Measurements from ENCODE around the gene HYLS1. TPM values are rescaled to one million over a fixed set of nuclear protein-coding genes. Genes with fewer than 3 reads are reported as not detected.

Gene HYLS1
- total RNA-seq, 1 experiment from 2014 or later = 7.9 TPM

DNA sequence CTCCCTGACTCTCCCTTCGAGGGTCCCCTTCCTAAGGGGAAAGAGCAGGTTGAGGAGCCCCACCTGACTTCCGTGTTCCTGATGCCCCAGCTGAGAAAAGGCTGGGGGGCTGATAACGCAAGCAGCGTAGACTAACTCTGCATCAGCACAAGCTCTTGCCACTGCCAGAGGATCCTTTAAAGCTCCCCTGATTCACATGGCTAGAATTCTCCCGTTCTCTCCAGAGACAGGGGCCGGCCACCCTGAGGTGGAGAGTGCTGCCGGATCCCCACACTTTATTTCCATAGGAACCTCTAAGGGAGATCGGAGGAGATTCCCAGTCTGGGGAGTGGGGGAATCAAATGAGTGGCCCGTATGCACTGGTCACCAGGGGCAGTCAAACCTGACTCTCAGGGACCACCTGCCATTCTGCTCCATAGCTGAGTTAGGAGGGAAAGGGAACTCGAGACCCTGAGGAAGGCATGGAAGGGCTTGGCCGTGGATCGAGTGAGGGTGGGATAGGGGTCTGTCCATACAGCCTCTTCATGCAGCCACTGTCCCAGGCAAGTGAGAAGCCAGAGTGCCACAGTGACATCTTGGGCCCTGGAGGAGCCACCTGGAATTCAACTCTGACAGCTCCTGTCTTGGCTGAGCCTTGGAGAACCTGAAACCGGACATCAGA lies 57.0 kb downstream of the HYLS1 start:
- in situ Hi-C loops (cut with HindIII; ENCODE audit: low pct_unique_long_range_greater_than_20kb, low sequenced_read_pairs) = no loop called here
- DNase-seq (ENCODE audit: low read depth) = no peak

DNA sequence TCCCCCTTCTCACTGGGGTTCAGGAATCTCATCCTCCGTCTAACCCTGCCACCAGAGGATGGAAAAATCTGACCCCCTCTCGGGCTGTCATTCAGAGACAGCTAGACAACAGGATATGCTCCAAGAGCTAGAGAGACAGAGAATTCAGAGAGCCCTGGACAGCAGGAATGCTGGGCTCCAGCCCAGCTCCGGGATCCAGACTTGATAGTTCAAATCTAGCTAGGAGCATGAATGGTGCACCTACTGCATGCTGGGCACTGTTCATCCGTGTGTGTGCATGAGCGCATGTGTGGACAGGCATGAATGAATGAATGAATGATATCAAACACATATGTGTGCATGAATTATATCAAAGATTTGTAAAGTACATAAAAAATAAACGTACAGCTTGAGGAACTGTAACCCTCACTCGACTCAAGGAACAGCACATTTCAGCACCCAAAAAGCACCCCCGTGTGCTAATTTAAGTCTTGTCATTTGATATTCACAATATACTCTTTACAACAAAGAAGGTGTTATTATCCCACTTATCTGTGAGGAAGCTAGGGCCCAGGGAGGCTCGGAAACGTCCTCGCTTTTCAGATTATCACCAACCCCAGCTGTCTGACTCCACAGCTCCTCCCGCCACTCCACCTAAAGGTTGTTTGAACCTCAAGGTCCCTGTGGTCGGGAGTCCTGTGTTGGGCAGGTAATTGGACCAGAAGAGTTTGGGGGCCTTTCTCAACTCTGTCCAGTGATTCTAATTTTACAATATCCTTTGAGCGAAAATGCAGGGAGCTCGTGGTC lies 57.7 kb downstream of the HYLS1 start:
- in situ Hi-C loops (cut with HindIII; ENCODE audit: low pct_unique_long_range_greater_than_20kb, low sequenced_read_pairs) = no loop called here
- no peak for DNase-seq (ENCODE audit: low read depth)

DNA sequence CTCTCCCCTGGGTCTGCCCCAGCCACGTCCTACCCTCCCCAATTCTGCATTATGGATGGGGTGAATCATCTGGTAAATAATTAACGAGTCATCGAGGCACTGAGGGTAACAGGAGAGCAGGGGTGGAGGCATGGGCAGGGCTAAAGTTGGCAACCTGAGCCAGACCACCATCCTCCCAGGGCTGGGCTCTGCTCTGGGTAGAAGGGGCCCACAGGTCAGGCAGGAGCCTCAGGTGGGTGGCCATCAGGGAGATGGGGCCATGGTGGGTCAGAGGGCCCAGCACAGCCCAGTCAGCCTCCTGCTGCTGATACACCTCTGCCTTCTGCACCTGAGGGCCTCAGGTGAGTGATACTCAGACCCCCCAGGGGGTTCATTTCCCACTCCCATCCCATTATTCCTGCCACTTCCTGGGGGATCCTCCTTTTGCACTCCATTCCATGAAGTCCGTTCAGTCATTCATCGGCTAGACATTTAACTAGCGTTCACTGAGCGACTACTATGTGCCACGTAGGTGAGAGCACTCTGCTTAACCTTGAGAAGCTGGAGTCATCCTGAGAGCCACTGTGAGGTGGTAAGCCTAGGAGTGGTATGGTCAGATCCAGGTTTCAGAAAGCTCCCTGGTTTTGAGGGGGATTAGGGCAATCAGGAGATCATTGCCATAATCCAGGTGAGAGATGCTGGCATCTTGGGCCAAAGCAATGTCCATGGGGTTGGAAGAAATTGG lies 58.5 kb downstream of the HYLS1 start, which contains the start of gene VSIG10L2:
VSIG10L2 (plus strand) TSS at position 248 of the 724 bp plus-strand sequence; CDS start at position 260, 12 bp downstream.
- peak; percentile 13 for DNase-seq (ENCODE audit: low read depth)
- in situ Hi-C loops (cut with HindIII; ENCODE audit: low pct_unique_long_range_greater_than_20kb, low sequenced_read_pairs) = no loop called here

DNA sequence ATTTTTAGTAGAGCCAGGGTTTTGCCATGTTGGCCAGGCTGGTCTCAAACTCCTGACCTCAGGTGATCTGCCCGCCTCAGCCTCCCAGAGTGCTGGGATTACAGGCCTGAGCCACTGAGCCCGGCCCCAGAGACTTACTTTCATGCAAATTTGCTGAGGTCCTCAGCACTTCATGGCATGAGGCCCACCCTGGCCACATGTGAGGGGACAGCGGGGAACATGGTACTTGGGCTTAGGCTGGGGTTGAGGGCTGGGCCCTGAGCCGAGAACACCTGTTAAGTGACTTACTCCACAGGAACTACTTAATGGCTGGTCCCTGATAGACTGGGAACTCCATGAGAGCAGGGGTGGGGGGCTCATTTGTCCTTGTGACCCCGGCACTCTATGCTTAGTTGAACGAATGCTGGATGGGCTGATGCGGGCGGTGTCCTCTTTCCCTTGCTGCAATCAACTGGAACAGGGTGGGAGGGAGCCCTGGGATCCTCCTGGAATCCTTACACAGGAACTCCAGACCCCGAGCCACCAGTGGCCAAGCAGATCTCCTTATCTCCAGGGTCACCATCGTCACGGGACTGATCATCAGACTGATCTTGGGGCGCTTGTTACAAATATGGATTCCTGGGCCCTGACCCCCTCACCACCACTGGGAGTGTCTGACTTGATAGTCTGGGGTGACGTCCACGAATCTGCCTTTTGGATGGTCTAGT lies 59.4 kb downstream of the HYLS1 start:
- in situ Hi-C loops (cut with HindIII; ENCODE audit: low pct_unique_long_range_greater_than_20kb, low sequenced_read_pairs) = no loop called here
- no peak for DNase-seq (ENCODE audit: low read depth)

DNA sequence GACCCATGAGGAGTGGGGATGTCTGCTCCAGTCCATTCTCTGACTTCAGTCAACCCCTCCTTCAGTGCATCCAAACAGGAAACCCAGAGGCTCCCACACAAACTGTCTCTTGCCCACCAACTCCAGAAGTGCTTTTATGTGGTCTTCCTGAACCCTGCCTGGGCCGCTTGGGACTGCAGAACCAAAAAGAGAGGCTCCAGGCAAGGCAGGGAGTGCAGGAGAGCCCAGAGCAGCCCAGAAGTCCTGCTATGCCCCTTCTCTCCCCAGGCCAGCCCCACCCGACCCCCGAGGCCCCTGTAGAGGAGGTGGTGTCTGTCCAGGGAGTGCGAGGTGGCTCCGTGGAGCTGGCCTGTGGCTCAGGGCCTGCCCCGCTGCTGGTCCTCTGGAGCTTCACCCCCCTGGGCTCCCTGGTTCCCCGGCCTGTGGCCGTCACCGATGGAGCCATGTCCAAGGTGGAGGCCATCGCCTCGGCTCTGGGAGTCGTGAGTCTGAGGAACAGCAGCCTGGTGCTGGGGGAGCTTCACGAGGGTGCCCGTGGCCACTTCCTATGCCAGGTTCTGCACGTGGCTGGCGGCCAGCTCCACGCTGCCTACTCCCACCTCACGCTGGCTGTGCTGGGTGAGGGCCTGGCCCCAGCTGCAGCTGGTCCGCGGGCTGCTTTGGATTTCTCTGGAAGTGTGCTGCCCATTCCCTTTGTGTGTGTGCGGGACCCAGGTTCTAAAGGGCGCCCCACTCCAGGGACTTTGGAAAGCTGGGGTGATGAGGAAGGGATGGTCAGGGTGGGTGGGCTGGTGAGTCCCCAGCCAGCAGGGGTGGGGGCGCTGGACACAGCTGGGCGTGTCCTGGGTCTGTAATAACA lies 60.2 kb downstream of the HYLS1 start:
- no peak for DNase-seq (ENCODE audit: low read depth)
- in situ Hi-C loops (cut with HindIII; ENCODE audit: low pct_unique_long_range_greater_than_20kb, low sequenced_read_pairs) = no loop called here

DNA sequence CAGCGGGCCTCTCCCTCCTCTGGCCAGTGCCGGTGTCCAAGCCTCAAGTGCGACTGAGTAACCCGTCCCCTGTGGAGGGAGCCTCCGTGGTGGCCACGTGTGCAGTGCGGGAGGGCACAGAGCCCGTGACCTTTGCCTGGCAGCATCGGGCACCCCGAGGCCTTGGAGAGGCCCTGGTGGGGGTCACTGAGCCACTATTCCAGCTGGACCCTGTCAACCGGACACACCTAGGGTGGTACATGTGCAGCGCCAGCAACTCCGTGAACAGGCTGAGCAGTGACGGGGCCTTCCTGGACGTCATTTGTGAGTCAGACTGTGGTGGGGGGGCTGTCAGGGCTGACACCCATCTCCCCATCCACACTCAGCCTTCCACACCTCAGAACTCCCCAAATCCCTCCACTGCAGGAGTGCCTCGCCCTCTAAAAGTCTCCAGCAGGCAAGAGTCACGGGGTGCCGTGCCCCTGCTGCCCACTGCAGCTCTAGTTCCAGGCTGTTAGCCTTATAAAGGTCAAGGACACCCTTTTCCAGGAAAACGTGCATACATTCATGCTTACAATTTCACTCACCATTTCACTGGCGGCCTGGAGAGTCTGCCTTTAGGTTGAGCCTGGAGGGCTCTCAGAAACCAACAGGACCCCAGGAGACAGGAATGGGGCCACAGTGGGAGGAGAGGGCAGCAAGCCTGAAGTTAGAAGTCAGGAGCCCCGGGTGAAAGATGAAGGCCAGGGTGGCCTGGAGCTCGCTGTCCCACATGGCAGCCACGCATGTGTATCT lies 61.0 kb downstream of the HYLS1 start:
- in situ Hi-C loops (cut with HindIII; ENCODE audit: low pct_unique_long_range_greater_than_20kb, low sequenced_read_pairs) = no loop called here

DNA sequence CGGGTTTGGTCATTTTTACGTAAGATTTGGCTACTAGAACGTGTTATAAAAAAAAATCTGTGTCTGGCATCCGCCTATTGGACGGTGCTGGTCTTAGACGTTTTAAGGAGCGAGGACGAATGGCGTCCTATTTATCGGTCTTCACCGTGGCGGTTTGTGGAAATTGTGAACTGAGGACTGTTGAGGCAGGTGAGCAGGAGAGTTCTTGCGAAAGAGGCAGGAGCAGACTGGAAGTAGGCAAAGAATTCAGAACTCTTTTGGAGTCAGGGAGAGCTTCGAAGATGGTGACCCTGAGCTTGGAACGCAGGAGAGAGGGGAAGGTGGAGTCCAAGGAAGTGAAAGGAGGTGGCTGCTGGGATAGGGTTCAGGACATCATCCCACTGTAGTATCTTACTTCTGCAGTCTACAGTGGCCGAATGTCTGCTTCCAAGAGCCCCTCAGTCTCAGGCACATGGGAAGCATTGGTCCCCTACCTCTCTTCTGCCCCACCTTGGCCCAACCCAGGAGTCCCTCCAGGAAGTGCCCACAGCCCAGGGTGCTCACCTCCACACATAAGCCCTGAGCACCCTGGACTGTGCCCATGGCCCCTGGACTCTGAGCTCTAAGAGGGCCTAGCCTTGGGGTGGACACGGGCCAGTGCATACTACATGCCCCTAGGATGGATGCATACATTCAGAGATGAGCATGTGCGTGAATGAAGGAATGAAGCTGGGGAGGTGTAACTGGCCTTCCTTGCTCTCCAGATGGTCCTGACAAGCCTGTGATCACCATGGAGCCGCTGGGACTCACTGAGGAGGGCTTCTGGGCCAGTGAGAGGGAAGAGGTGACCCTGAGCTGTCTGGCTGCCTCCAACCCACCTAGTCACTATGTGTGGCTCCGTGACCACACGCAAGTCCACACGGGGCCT lies 62.1 kb downstream of the HYLS1 start:
- in situ Hi-C loops (cut with HindIII; ENCODE audit: low pct_unique_long_range_greater_than_20kb, low sequenced_read_pairs) = no loop called here
- DNase-seq (ENCODE audit: low read depth) = no peak

More for the DNA sequence above, 61.0 kb downstream of the HYLS1 start:
- no peak for DNase-seq (ENCODE audit: low read depth)

DNA sequence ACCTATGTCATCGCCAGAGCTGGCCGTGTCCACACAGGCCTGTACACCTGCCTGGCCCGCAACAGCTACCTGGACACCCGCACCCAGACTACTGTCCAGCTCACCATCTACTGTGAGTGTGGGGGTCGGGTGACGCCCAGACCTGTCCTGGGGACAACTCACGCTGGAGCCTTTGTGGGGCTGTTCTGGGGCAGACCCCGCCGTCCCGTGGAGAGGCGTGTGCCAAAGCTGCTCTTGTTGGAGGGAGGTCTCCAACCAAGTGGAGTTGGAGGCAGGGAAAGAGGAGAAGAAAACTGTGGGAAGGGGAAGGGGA lies 62.7 kb downstream of the HYLS1 start:
- in situ Hi-C loops (cut with HindIII; ENCODE audit: low pct_unique_long_range_greater_than_20kb, low sequenced_read_pairs) = no loop called here
- no peak for DNase-seq (ENCODE audit: low read depth)

Other genes starting within 250 kb of the HYLS1 start
- gene ACRV1, start 206.8 kb upstream of the HYLS1 start, total RNA-seq (2014; rRNA removed; shearing (Covaris generic); ENCODE audit: low replicate concordance) = not detected in 2 replicates
- not detected in 2 replicates for gene PATE1, start 141.4 kb upstream of the HYLS1 start, total RNA-seq (2014; rRNA removed; shearing (Covaris generic); ENCODE audit: low replicate concordance)
- not detected in 2 replicates for gene PATE2, start 108.8 kb upstream of the HYLS1 start, total RNA-seq (2014; rRNA removed; shearing (Covaris generic); ENCODE audit: low replicate concordance)
- not detected in 2 replicates for gene PATE3, start 99.5 kb upstream of the HYLS1 start, total RNA-seq (2014; rRNA removed; shearing (Covaris generic); ENCODE audit: low replicate concordance)
- gene PATE4, start 54.4 kb upstream of the HYLS1 start, total RNA-seq (2014; rRNA removed; shearing (Covaris generic); ENCODE audit: low replicate concordance) = not detected in 2 replicates
- 1.5 and 7.1 TPM in 2 replicates for gene PUS3, start 15.5 kb downstream of the HYLS1 start, total RNA-seq (2014; rRNA removed; shearing (Covaris generic); ENCODE audit: low replicate concordance)
- gene DDX25, start 16.8 kb downstream of the HYLS1 start, total RNA-seq (2014; rRNA removed; shearing (Covaris generic); ENCODE audit: low replicate concordance) = not detected in 2 replicates
- not detected in 2 replicates for gene VSIG10L2, start 58.4 kb downstream of the HYLS1 start, total RNA-seq (2014; rRNA removed; shearing (Covaris generic); ENCODE audit: low replicate concordance)
- gene CDON, start 175.2 kb downstream of the HYLS1 start, total RNA-seq (2014; rRNA removed; shearing (Covaris generic); ENCODE audit: low replicate concordance) = 2.2 TPM in 2 replicates

All from Caki2 (cell line).